OCI-M1 (cell line): ENCODE measurements around the gene SLC30A3.

ENCODE experiments used
- DNase-seq: peaks from one replicate; lab custom pipeline; 2025; lab: John Stamatoyannopoulos, UW

Gene SLC30A3

GRCh38 chr2:27203741-27204140, 59.1 kb downstream of the SLC30A3 start:
- DNase-seq: no peak
